ENCODE results near the gene PLXDC2.

PLXDC2 gene

GRCh38 chr10:19817231-19817933 is 1.1 kb downstream of the PLXDC2 start:
- DNase-seq, result no peak

GRCh38 chr10:19818876-19819275 is 2.6 kb downstream of the PLXDC2 start:
- no peak for DNase-seq

- DNase-seq, result peak; percentile 51
Observed at GRCh38 chr10:19819419-19820033, 3.3 kb downstream of the PLXDC2 start.

GRCh38 chr10:19824381-19825342 is 8.4 kb downstream of the PLXDC2 start:
- no peak for DNase-seq

GRCh38 chr10:19825700-19826099 is 9.5 kb downstream of the PLXDC2 start:
- DNase-seq, result no peak

GRCh38 chr10:19826712-19827111 is 10.5 kb downstream of the PLXDC2 start:
- no peak for DNase-seq

- DNase-seq, result no peak
Observed at GRCh38 chr10:19828278-19829049, 12.2 kb downstream of the PLXDC2 start.

- no peak for DNase-seq
Observed at GRCh38 chr10:19832699-19833098, 16.5 kb downstream of the PLXDC2 start.

- DNase-seq, result no peak
Observed at GRCh38 chr10:19833170-19833824, 17.1 kb downstream of the PLXDC2 start.

GRCh38 chr10:19835952-19836351 is 19.7 kb downstream of the PLXDC2 start:
- no peak for DNase-seq

GRCh38 chr10:19839090-19839489 is 22.9 kb downstream of the PLXDC2 start:
- no peak for DNase-seq

- no peak for DNase-seq
Observed at GRCh38 chr10:19839552-19839951, 23.3 kb downstream of the PLXDC2 start.

- DNase-seq, result no peak
Observed at GRCh38 chr10:19840776-19841175, 24.5 kb downstream of the PLXDC2 start.

- DNase-seq, result no peak
Observed at GRCh38 chr10:19843487-19843886, 27.3 kb downstream of the PLXDC2 start.

GRCh38 chr10:19845503-19846368 is 29.5 kb downstream of the PLXDC2 start:
- peak; percentile 4 for DNase-seq

- DNase-seq, result no peak
Observed at GRCh38 chr10:19847321-19847720, 31.1 kb downstream of the PLXDC2 start.

- no peak for DNase-seq
Observed at GRCh38 chr10:19848226-19848985, 32.2 kb downstream of the PLXDC2 start.

GRCh38 chr10:19853831-19854230 is 37.6 kb downstream of the PLXDC2 start:
- no peak for DNase-seq

- DNase-seq, result no peak
Observed at GRCh38 chr10:19857876-19858275, 41.6 kb downstream of the PLXDC2 start.

GRCh38 chr10:19860107-19860506 is 43.9 kb downstream of the PLXDC2 start:
- DNase-seq, result no peak

Measured in RPMI8226 (cell line).